MV-4-11 (cell line): ENCODE data around the gene RAD50.
A peak's percentile ranks its signal among the peaks of the same experiment; 100 is the strongest.
"Not testable (repeated sequence)": the region's sequence is repeated elsewhere in the genome, so short reads cannot be mapped to it uniquely, and the experiment has no call there.

Experiments used
- DNase-seq: peaks from one replicate; lab custom pipeline; 2025; lab: John Stamatoyannopoulos, UW

The RAD50 gene

GRCh38 chr5:132556763-132557477, at the start of gene RAD50:
RAD50 (plus strand) TSS chr5:132556977; CDS start chr5:132557325, 348 bp downstream.
- peak; percentile 91 for DNase-seq

GRCh38 chr5:132510076-132510475, 46.7 kb upstream of the RAD50 start:
- DNase-seq, result no peak

GRCh38 chr5:132513618-132514336, 43.0 kb upstream of the RAD50 start:
- DNase-seq, result not testable (repeated sequence)

GRCh38 chr5:132522067-132522466, 34.7 kb upstream of the RAD50 start:
- not testable (repeated sequence) for DNase-seq

- peak; percentile 65 for DNase-seq
These were observed 31.9 kb upstream of the RAD50 start for GRCh38 chr5:132524877-132525276.

- DNase-seq, result peak; percentile 96
These were observed 31.5 kb upstream of the RAD50 start for GRCh38 chr5:132525299-132525724.

GRCh38 chr5:132526290-132526973, 30.3 kb upstream of the RAD50 start:
- DNase-seq, result peak; percentile 49

GRCh38 chr5:132526974-132527564, 29.7 kb upstream of the RAD50 start:
- DNase-seq, result no peak

GRCh38 chr5:132528021-132528420, 28.8 kb upstream of the RAD50 start:
- no peak for DNase-seq

GRCh38 chr5:132528866-132529634, 27.7 kb upstream of the RAD50 start:
- peak; percentile 9 for DNase-seq

GRCh38 chr5:132530946-132531345, 25.8 kb upstream of the RAD50 start:
- DNase-seq, result no peak

GRCh38 chr5:132539716-132540115, 17.1 kb upstream of the RAD50 start:
- DNase-seq, result no peak

GRCh38 chr5:132540149-132540548, 16.6 kb upstream of the RAD50 start:
- no peak for DNase-seq

- no peak for DNase-seq
These were observed 16.0 kb upstream of the RAD50 start for GRCh38 chr5:132540764-132541163.

GRCh38 chr5:132543472-132544201, 13.1 kb upstream of the RAD50 start, which contains the start of gene IL5:
IL5 (minus strand) TSS chr5:132543522; CDS start chr5:132543478, 44 bp downstream.
- DNase-seq, result no peak

- no peak for DNase-seq
These were observed 10.7 kb upstream of the RAD50 start for GRCh38 chr5:132546108-132546507.

- no peak for DNase-seq
These were observed 9.5 kb upstream of the RAD50 start for GRCh38 chr5:132547269-132547668.

- not testable (repeated sequence) for DNase-seq
These were observed 7.9 kb upstream of the RAD50 start for GRCh38 chr5:132548834-132549233.

- no peak for DNase-seq
These were observed 7.2 kb upstream of the RAD50 start for GRCh38 chr5:132549576-132549975.

- DNase-seq, result no peak
These were observed 519 bp upstream of the RAD50 start for GRCh38 chr5:132556153-132556762.
